GM19023 (cell line): Measurements from ENCODE around the gene OR6N1.

Experiments used
- ATAC-seq: cut with Tn5 transposase; IDR thresholded peaks from one replicate; pipeline ENCODE4 v1.9.1; 2021; ENCODE audit warnings: mild to moderate bottlenecking, moderate library complexity; ENCODE audit not compliant: unreplicated experiment

Gene OR6N1, protein sequence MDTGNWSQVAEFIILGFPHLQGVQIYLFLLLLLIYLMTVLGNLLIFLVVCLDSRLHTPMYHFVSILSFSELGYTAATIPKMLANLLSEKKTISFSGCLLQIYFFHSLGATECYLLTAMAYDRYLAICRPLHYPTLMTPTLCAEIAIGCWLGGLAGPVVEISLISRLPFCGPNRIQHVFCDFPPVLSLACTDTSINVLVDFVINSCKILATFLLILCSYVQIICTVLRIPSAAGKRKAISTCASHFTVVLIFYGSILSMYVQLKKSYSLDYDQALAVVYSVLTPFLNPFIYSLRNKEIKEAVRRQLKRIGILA

DNA sequence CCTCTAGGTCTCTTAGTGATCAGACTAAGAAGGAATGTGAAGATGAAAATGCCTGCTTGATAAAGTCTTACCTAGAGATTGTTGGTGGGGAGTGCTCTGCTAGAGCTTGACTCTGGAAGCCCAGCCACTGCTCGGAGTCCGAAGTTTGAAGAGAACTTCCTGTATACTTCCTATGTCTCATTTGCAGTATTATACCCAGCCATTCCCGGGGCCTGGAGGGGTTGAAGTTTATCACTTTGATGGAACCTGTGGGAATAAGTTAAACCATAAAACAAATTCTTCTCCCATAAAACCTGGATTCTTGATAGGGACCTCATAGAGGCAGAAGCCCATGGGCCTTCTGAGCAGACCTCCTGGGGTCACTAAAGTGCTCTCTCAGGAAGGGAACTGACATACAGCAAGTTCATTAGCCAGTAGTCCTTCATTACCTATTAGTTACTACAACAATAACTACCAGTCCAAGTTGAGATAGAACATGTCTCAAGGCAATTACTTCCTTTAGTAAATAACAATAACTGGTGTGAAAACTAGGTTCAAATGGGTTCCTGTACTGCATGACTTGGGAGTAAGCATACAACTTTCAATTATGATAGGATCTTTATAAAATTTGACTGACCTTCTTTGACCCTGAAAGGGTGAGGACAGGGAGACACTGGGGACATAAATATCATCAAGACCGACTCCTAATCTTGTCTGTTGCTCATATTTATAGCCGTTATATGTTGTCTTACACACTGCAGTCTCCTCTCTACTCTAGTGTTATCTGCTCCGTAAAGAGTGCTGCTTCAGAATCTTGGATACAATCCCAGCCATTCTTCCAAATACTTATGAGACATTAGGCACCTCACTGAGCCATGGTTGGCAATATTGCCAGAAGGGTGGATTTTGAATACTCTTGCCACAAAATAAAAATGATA, at the start of gene OR6N1:
OR6N1 (minus strand) TSS at position 246 of the 917 bp plus-strand sequence. CDS start 5,513 bp downstream, outside the sequence.
- no peak for ATAC-seq

DNA sequence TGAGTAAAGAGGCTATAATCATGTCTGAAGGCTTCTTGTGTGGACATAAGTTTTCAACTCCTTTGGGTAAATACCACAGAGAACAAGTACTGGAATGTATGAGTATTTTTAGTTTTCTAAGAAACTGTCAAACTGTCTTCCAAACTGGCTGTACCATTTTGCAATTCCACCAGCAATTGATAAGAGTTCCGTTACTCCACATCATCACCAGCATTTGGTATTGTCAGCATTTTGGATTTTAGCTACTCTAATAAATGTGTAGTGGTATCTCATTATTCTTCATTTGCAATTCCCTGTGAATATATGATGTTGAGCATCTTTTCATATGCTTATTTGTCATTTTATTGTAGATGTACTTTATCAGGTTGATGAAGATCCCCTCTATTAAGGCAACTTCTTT, 49.7 kb upstream of the OR6N1 start:
- ATAC-seq: no peak

DNA sequence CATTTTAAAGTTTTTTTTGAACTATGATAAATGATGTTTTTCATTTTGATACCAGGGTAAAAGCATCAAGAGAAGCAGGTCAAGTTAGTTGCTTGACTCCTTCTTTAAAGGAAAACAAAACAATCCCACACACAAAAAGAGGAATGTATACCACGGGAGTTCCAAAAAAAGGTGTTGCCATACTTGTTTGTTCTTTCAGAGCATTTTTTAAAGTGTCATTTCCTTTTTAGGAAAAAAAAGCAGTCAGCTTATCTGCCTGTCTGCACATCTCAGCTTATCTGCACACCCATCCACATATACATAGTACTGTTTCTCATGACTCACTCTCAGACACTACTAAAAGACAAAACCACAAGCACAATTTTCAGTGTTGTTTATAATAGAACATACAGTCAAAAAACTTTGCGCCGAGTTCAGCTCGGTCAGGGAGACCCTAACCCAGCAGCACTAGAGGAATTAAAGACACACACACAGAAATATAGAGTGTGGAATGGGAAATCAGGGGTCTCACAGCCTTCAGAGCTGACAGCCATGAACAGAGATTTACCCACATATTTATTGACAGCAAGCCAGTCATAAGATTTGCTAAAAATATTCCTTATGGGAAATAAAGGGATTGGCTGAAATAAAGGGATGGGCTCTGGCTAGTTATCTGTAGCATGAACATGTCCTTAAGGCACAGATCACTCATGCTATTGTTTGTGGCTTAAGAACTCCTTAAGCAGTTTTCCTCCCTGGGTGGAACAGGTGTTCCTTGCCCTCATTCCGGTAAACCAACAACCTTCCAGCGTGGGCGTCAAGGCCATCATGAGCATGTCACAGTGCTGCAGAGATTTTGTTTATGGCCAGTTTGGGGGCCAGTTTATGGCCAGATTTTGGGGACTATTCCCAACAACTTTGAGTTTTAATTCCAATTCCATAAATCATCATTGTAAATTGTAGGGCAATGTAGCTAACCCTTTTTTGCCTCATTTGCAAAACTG, 47.8 kb upstream of the OR6N1 start:
- ATAC-seq: no peak

DNA sequence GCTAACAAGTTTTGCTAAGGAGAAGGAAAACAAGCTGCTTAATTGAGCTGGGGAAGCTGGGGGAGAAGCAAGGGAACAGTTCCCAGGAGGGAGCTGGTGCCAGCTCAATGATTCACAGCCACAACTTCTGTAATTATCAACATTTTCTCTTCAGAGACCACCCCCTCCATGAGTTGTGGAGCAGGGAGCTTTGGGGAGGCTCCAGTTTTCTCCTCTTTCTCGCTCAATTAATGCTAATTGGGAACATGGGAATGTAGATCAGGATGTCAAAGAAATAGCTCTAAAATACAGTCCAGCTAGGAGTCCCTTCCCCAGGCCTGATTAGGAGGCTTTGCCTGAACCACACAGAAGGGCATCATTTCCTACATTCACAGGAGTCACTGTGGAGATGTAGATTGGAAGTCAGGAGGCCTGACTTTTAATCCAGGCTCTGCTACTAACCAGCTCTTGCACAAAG, 47.0 kb upstream of the OR6N1 start:
- ATAC-seq: no peak

DNA sequence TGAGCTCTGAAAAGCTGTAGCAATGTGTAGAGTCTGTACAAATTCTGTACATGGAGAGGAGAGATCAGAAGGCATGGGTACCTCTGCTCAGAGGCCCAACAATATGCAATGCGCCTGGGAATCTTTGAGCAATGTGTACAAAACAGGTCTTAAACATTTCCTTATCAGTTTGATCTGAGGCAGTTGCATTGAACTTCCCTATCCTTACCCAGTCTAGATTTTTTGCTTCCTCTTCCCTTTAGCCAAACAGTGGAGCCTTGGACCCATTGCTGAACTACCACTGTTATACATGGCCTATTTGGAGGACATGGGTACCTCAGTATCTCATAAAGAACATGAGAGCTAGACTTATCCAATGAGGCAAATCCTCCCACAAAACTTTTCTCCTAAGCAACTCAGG, 46.6 kb upstream of the OR6N1 start:
- ATAC-seq: no peak

DNA sequence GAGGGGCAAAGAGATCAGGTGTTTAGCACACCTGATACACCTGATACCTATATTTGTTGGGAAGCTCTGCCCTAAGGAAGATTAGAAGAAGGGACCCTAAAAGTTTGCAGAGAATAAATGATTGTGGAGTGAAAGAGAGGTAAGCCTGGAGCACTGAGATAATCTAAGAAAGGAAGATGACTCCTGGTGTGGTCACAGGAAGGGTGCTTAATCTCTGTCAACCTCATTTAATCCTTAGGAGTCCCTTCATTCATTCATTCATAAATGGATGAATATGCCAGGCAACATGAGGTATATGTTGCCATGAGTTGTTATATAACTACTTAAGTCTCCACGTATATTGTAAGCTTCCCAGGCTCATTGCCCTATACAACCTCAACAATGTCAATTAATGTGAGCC, 43.0 kb upstream of the OR6N1 start:
- no peak for ATAC-seq

DNA sequence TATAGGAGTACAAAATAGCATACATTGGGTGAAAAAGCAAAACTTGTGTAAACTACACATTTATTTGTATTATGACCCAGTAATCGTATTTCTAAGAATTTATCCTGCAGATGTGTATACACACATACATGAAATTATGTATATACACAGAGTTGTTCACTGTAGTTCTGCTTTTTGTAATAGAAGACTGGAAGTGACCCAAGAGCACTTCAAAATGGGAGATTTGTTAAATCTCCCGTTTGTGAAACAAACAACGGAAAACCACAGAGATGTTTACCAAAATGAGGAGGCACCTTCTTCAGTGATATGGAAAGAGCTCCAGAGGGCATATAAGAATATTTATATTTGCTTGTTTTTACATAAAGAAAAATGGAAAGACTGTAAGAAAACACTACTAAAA, 41.2 kb upstream of the OR6N1 start:
- ATAC-seq: no peak

DNA sequence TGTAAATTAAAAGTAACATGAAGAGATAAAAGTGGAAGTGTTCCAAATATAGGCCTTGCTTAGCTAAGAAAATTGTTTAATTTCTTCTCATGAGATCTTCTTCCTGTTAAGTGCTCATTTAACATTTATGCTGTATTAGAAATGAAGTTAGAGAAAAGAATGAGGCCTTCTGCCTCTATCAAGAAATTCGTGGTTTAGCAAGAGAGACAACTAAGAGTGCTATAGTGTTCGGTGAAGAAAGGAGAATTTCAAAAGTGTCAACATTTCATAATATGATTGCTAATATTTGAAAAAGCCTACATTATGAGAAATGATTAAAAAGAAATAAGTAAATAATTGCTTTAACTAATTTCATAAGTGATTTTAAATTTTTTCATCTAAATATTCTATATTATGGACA, 40.3 kb upstream of the OR6N1 start:
- ATAC-seq: no peak

DNA sequence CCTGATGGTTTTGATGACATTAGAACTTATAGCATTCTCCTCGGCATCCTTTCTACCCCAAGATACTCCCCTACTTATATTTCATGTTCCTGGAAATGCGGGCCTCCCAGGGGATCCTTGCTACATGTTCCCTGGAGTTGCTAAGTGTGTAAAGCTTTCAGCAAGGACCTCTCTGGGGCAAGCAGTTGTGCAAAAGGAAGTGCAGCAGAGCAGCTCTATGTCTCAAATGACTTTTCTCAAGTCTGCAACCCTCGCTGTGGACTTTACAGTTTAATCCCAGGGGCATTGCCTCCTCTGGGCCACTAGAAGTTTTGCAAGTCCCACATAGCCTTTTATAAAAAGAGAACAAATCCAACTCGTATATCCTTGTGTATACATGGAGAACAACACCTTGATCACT, 38.3 kb upstream of the OR6N1 start:
- ATAC-seq: no peak

DNA sequence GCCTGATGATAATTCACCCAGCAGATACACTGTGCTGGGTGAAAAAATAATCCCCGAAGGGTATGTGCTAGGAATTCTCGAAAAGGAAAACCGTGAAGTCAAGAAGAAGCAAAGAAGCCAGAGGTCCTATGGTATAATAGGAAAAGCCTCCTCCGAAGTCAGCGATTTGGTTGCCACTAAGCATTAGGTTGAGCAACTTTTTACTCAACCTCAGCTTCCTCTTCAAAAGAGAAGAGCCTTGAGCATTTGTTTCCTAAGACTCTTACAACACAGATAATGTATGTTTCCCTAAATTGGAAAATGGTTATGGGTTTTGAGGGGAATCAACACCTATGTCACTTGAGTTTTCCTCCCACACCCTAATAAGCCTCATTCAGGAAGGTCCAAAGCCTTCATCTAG, 37.9 kb upstream of the OR6N1 start:
- ATAC-seq: no peak

DNA sequence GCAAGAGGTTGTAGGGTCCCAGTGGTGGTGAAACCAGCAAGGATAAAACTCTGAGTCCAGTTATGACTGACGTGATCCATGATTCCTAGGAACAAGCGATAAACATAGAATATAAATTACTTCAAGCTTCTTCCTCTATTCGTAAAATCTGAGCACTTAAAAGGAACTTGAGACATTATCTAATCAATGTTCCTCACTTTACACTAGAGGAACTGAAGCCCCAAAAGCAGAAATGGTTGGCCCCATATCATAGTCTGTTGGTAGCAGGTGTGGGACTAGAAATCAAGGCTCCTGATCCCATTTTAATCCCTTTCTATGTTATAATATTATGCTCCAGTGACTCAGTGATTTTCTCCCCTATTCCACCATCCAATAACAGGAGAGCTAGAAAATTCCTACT, 37.3 kb upstream of the OR6N1 start:
- ATAC-seq: no peak

DNA sequence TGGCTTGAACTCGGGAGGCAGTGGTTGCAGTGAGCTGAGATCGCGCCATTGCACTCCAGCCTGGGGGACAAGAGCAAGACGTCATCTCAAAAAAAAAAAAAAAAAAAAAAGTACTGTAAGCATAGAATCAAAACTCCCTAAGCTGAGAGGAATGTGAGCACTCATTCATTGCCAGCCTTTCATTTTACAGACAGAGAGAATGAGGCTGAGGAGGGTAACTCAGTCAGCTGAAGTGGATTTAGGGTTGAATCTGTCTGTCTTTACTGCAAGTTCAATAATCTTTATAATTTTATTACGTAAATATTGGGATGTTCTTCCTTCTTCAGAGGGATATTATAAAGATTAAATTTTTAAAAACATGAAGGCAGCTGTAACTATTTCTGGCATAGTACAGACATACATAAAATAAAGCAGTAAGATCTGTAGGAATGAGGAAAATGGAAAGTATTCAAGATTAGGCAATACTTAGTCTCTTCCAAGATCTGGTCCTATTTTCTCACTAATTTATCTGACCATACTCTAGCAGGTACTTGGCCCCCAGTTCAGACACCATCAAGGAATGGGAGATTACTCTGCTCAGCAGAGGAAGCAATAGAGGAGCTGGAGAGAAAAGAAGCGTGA, 35.0 kb upstream of the OR6N1 start:
- ATAC-seq: no peak

DNA sequence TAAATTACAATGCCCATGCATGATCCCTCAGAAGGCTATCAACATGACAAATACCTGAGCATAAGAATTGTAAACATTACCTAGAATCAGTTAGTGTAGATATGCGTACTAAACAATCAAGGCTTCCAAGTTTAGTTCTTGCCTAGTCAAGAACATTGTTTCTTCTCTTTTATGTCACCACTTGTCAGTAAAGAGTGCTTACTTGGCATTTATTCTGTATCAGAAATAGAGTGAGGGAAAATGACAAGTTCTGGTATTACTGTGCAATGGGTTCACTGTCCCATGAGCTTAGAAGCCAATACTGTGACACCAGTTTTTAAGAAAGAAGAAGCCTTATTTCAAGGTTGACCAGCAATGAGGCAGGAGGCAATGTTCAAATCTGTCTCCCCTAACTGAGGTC, 31.7 kb upstream of the OR6N1 start:
- ATAC-seq: no peak

DNA sequence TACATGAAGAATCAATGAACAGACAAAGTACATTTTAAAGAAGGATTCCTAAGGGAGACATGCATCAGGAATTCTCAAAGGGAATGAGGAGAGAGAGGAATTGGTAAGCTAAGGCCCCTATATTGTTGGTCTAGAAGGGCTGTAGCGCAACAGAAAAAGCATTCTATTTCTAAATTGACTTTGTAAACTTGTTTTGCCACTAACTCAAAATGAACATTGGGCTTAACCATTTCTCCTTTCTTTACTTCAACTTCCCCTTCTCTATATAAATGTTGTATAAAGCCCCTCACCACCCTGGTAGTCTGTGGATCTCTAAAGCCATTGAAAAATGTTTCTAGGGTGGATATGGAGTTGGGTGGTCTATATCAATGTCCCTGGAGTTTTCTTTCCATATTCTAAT, 29.4 kb upstream of the OR6N1 start:
- ATAC-seq: no peak

DNA sequence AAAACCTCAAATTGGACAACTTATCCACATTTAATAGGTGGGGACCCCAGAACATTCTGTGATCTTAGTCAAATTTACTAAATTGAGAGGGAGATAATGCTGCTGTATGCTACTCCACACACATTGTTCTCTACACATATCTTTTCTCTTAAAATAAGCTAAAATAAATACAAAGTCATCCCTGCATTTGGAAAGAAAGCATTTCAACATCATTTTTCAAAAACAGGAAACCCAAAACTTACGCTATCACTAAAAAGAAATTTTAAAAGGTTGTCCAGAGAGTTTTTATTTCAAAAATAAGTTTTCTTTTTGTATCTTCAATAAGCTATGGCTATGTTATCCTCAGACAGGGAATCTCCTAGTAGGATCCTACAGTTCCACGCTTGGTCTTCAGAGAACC, 28.5 kb upstream of the OR6N1 start:
- no peak for ATAC-seq

DNA sequence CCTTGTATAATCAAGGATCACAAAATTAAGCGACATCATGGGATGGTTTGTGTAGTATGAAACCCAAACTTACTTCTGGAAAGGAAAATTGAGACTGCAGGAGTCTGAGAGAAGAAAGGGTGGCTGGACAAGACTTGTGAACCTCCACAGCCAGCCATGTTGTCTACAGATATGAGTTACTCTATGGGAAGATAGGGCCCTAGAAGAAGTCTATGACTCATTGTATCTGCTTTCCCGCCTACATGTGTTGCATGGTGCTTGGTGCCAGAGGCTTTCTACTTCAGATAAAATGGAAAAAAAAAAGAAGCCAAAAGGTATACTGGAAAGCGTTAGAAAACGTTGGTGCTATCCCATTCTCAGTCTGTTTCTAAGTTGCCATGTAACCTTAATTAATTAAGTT, 27.7 kb upstream of the OR6N1 start:
- no peak for ATAC-seq

DNA sequence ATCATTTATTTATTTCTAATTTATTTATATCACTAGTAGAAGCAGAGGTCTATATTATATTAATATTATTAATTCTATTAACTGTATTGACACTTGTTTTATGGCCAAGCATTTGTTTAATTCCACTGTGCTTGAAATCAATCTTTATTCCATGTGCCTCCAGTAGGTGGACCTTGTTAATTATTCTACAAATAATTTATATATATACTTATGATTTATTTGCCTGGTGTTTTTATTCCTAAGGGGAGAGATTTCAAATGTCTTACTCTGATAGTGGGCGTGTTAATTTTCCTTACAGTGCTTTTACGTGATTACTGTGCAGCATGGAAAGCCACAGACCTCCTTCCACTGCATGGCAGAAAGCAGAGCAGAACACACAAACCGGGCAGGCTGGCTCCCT, 26.5 kb upstream of the OR6N1 start:
- no peak for ATAC-seq

DNA sequence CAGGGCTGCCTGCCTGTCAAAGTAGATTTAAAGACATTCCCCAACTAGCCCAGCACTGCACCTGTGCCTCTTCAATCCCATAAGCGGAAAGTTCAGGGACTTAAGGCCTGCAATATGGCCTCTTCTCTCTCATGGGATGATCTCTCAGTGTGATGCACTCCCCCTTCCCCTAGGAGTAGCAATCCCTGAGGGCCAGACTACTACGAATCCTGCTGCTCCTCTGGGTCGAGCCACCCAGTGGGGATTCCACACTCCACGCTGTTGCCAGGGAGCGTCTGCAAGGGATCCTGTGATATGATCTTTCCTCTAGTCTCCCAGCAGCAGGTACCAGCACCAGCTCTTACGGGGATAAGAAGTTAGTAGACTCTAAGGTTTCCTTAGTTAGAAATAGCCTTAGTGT, 22.3 kb upstream of the OR6N1 start:
- ATAC-seq: no peak

DNA sequence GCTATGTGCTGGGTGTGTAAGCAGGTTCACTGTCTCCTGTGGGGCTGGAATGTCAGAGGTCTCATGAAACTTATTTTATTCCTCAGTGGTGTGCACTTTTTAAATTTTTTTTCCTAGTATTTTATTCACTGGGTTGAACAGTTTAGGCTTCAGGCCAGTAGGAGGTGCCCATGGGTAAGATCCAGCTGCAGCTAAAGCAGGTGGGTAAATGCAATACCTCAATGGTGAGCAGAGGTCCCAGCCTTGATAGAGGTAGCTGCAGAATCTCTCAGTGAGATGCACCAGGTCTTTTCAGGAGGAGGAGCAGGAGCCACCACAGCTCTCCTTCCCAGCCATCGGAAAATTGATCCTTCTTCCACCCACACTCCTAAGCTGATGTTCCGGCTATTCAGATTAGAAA, 21.6 kb upstream of the OR6N1 start:
- ATAC-seq: no peak

DNA sequence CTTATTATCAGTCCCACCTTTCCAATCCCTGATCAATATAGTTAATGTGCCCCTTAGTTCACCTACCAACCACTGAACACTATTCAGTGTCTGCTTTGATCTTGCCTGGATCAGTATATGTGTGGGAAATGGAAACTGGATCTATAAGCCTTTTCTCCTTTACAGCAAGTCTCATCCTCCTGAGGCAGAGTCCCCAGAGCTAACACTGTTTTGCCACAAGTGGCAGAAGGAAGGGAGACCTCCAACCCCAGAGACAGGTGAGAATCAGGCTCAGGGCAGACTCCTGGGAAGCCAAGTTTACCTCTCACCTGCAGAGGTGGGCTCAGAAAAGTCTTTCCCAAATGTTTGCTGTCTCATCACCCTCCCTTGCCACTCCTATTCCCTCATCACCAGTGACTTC, 9.1 kb upstream of the OR6N1 start, which contains the start of gene OR6N2:
OR6N2 (minus strand) TSS at position 101 of the 400 bp plus-strand sequence. CDS start 3,569 bp downstream, outside the sequence.
- no peak for ATAC-seq
